GM12872 (cell line): ENCODE data around the gene AGAP6.
"Not testable (repeated sequence)": the region's sequence is repeated elsewhere in the genome, so short reads cannot be mapped to it uniquely, and the experiment has no call there.

Experiments used
- TF ChIP-seq, protein P1 (sequence below): IDR thresholded peaks from 3 replicates; pipeline ENCODE4 v1.5.1; 2011; ENCODE audit warnings: low read depth, mild to moderate bottlenecking, low read length, moderate library complexity; ENCODE audit not compliant: insufficient read depth

The AGAP6 gene

DNA sequence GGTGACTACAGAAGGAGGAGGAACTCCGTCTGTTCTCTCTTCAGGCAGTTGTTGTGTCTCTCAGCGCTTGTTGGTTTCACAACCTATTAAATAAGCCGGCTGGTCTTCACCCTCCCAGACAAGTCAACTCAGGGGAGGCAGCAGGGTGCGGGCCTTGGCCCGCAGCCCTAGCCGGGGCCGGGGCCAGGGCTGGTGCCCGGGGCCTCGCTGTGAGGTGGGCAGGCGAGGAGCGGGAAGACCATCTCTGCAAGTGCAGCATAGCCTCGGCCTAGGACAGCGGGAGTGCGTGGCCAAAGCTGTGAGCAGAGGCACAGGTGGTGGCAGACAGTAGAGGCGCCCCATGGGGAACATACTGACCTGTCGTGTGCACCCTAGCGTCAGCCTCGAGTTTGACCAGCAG is at the start of gene AGAP6:
AGAP6 (plus strand) TSS at position 31 of the 400 bp plus-strand sequence; CDS start at position 341, 310 bp downstream.
- TF ChIP-seq, protein P1, sequence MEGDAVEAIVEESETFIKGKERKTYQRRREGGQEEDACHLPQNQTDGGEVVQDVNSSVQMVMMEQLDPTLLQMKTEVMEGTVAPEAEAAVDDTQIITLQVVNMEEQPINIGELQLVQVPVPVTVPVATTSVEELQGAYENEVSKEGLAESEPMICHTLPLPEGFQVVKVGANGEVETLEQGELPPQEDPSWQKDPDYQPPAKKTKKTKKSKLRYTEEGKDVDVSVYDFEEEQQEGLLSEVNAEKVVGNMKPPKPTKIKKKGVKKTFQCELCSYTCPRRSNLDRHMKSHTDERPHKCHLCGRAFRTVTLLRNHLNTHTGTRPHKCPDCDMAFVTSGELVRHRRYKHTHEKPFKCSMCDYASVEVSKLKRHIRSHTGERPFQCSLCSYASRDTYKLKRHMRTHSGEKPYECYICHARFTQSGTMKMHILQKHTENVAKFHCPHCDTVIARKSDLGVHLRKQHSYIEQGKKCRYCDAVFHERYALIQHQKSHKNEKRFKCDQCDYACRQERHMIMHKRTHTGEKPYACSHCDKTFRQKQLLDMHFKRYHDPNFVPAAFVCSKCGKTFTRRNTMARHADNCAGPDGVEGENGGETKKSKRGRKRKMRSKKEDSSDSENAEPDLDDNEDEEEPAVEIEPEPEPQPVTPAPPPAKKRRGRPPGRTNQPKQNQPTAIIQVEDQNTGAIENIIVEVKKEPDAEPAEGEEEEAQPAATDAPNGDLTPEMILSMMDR: not testable (repeated sequence)

DNA sequence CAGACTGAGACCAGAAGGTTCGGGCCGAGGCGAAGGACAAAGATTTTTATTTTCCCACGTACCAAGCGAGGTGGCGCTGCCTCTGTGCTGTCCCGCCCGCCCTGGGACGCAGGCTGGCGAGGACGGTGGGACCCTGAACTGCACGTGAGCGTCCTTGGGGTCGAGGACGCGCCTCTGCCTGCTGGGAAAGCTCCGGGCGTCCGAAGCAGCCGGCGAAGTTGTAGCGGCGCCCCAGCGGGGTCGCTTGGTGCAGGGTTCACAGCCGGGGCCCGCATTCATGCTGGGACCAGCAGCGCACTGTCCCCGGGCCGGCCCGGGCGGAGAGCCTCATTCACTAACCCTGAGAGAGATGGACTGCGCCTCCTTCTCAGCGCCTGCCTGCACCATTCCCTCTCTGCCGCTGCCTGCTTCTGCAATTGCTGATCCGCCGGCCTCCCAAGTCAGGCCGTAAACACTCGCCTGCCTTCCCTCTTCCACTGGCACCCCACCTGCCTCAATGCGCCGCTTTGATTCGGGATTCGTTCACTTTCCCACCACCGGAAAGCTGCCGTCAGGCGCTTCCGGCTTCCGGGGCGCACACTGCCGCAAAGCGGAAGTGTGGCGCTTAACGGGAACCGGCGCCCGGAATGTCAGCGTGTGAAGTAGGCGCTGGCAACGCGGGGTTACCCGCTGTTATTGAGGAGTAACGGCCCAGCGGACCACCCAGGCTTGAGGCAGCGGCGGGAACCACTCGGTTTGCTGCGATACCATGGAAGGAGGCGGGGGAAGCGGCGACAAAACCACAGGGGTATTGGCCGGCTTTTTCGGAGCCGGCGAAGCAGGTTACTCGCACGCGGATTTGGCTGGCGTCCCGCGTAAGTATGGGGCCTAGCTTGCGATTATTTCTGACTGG is 46.5 kb upstream of the AGAP6 start, which contains the start of the genes PARG and TIMM23B:
PARG (minus strand) TSS at position 581 of the 892 bp plus-strand sequence; CDS start at position 279, 302 bp downstream.
TIMM23B (plus strand) TSS at position 607 of the 892 bp plus-strand sequence; CDS start at position 749, 142 bp downstream.
- TF ChIP-seq, protein P1: not testable (repeated sequence)

DNA sequence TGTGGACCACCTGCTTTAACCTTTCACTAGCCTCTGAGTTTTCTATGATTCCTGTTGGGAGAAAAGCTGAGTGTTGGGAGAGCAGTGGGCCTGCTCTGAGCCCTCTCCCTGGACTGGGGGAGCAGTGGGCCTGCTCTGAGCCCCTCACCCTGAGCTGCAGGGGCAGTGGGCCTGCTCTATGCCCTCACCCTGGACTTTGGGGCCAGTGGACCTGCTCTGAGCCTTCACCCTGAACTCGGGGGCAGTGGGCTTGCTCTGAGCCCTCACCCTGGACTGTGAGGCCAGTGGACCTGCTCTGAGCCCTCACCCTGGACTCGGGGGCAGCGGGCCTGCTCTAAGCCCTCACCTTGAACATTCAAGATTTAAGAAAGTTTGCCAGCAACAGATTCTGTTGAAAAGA is 33.4 kb downstream of the AGAP6 start:
- TF ChIP-seq, protein P1: no peak

DNA sequence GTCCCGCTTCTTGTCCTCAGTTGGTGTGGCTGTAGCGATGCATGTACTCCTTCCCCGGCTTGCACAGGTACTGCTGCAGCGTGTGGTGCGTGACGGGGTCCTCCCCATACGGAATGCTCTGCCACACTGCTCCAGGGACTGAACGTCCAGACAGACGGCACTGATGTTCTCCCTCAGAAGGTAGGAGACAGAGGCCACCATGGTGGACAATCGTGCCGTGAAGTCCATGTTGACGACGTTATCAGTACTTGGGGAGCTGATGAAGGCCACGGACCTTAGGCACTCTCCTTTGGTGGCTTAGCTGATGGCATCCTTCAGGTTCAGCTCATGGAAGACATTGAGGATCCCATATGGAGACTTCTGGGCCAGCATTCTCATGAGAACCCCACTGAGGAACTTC is 37.4 kb downstream of the AGAP6 start:
- TF ChIP-seq, protein P1: no peak

DNA sequence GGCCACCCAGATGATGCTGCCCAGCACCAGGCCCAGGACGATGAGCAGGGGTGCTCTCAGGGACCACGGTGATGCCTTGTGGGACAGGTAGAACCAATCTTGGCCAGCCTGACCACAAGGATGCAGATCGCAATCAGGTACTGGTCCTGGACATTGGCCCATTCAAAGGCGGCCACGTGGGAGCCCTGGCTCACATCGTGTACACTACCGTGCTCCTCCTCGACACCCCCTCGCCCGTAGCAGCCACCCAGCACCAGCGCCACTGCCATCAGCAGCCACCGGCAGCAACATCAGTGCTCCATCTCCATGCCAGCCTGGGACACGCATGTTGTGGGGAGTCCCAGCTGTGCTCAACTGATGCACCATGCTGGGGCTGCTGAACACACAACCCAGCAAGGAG is 39.0 kb downstream of the AGAP6 start:
- TF ChIP-seq, protein P1: no peak

DNA sequence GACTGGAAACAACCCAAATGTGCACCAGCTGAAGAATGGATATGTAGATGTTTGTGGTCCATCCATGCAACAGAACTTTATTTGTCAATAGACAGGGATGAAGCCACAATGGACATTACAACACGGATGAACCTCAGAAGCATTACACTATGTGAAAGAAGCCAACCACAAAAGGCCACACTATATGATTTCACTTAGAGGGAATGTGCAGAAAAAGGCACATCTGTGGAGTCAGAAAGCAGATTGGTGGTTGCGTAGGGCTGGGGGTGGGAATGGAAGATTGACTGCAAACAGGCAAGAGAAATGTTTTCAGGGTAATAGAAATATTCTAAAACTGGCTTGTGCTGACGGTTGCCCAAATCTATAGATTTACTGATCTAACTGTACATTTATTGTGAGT is 45.3 kb downstream of the AGAP6 start:
- TF ChIP-seq, protein P1: no peak

DNA sequence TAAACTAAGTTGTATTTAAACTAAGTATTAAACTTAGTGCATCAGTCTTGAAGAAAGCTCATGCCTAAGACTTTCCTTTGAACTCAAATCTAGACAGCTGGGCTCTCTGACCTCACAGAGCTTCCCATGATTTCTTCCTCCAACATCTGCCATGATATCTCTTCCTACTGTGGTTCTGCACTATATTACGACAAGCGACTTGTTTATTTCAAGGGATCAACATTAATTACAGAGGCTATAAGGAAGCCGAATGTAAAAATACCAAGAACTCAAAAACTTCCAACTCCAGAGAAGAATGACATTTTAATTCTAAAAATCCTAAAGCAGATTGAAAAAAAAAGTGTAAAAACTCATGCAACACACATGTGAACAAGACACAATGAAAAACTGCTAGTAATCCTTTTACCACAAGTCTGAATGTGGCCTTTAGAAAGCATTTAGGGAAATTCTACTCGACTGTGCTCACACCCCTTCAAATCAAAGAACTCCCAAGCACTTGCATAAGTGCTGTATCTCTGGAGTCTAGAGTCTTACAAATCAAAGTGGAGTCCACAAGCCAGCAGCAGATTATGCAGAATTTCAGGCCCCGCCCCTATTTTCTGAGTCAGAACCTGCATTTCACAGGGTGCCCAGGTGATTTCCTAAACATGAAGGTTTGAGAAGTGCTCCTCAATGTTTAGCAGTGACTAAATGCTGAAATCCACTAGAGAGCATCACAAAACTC is 56.9 kb downstream of the AGAP6 start:
- TF ChIP-seq, protein P1: no peak
